ENCODE results near the gene NUDT4. TPM values are rescaled to one million over a fixed set of nuclear protein-coding genes. Genes with fewer than 3 reads are reported as not detected.
"Not testable (repeated sequence)": the region's sequence is repeated elsewhere in the genome, so short reads cannot be mapped to it uniquely, and the experiment has no call there.

Gene NUDT4
- total RNA-seq, 2 experiments from 2014 or later: 77.9 to 85.5 TPM

DNA sequence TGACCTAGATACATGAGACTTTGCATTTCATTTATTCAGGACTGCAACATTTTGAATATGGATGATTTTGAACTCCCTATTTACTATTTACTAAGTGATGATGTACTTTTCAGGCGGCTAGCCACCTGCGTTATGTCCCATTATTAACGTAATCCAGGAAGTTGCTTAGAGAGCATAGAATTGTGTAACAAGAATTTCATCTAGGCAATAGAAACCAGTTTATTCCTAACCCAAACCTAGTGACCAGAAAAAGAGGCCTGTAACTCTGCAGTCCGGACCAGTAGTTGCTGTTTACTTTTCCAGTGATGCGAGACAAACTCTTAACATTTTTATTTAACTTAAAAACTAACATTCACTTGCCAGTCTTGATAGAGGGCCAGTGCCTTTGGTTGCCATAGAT is 12.3 kb downstream of the NUDT4 start:
- CTCF ChIA-PET: interaction anchor here (1.2 kb wide), 1 partner anchor 45 kb away, joined by 3 read pairs; no protein-coding TSS in a partner anchor
- POLR2A ChIA-PET: no interaction called here

GRCh38 chr12:93390549-93391297 is 13.0 kb downstream of the NUDT4 start:
- ChIA-PET POLR2A (no interaction called here), CTCF (no interaction called here)

- ChIA-PET POLR2A (no interaction called here), CTCF (no interaction called here)
Measured at GRCh38 chr12:93393425-93393824, 15.7 kb downstream of the NUDT4 start.

DNA sequence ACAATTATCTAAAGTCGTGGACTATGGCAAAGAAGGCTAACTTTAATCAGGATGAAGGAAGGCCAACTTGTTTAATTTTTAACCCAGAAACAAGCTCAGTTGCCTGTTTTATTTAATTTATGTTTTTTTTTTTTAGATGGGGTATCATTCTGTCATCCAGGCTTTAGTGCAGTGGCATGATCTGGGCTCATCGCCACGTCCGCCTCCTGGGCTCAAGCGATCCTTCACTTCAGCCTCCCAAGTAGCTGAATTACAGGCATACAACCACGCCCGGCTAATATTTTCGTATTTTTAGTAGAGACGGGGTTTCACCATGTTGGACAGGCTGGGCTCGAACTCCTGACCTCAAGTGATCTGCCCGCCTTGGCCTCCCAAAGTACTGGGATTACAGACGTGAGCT is 19.7 kb downstream of the NUDT4 start:
- CTCF ChIA-PET: interaction anchor here (0.6 to 2.8 kb wide), 11 partner anchors 10 to 474 kb away, joined by 3 to 14 read pairs (median 4); no protein-coding TSS in a partner anchor
- POLR2A ChIA-PET: interaction anchor here (0.6 kb wide), 1 partner anchor 1040 kb away, joined by 3 read pairs; no protein-coding TSS in a partner anchor

- CTCF ChIA-PET, POLR2A ChIA-PET: not testable (repeated sequence)
Measured at GRCh38 chr12:93399183-93399863, 21.6 kb downstream of the NUDT4 start.

DNA sequence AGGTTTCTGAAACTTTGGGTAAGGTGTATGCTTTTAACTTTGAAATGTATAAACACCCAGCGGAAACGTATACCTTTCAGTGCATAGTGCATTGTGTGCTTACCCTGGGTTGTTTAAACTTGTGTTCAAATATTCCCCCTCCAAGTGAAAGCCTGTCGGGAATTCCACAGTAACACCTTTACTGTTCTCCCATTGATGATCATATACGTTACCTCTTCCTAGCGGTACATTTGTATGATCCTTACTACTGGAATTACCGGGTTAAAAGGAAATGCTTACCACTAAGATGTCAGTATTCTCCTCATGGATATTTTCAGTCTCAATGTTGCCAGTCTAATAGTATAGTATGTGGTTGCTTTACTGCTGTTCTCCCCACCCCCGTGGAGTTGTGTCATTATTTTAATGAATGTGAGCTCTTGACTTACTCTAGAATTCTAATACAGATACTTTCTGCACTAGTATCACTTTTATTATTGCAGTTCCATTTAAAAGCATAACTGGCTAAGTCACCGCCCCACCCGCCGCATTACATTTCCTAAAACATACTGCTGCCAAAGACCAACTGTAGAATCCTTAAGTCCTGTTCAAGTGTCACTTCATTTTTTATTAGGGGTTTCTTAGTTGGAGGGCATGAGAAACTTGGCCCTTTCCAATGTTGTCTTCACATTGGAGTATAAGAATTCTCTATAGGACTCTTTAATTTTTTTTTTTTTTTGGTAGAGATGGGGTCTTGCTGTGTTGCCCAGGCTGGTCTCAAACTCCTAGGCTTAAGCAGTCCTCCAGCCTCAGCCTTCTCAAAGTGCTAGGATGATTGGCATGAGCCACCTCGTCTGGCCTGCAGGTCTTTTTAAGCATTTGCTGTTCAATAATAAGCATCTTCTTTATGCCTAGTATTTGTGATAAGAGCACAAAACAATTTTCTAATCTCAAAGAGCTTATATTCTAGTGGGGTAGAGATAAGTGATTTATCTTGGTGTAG is 24.9 kb downstream of the NUDT4 start:
- POLR2A ChIA-PET: interaction anchor here (0.6 to 1.3 kb wide), 3 partner anchors 12 to 412 kb away, joined by 3 to 4 read pairs (median 3); no protein-coding TSS in a partner anchor
- CTCF ChIA-PET: interaction anchor here (1.9 kb wide), 1 partner anchor 17 kb away, joined by 6 read pairs; no protein-coding TSS in a partner anchor

DNA sequence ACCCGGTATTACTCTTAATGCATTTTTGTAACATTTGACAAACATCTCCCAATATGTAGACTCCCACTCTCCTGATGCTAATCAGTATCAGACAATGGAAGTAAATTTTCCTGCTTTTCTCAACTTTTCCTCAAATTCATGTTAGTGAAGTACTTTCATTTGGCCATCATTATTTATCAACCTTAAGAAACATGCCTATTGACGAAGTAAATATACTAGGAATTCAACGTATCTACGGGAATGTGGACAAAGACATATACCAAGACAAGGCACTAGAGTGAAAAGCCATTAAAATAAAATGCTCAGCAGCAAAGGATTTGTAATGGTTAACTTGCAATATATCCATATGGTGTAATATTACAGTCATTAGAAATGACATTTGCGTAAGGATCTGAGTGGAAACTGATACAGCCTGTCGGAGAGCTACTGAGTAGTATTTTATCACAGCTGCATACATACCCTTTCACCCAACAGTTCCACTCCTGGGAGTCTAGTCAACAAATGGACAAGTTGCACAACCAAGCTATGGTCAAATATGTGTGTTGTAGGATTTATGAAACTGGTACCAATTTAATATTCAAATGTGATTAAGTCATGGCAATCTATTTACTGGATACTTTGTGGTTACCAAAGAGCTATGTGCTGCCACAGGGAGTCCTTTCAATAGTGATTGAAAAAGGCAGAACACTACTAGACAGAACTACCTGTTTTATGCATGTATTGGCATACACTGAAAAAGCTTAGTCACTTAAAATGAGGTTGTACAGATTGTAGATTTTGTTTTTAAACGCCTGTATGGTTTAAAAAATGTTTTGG is 26.5 kb downstream of the NUDT4 start:
- CTCF ChIA-PET: interaction anchor here (1.9 kb wide), 1 partner anchor 15 kb away, joined by 6 read pairs; no protein-coding TSS in a partner anchor
- POLR2A ChIA-PET: interaction anchor here (0.6 to 1.3 kb wide), 2 partner anchors 10 to 365 kb away, joined by 3 to 8 read pairs; no protein-coding TSS in a partner anchor

DNA sequence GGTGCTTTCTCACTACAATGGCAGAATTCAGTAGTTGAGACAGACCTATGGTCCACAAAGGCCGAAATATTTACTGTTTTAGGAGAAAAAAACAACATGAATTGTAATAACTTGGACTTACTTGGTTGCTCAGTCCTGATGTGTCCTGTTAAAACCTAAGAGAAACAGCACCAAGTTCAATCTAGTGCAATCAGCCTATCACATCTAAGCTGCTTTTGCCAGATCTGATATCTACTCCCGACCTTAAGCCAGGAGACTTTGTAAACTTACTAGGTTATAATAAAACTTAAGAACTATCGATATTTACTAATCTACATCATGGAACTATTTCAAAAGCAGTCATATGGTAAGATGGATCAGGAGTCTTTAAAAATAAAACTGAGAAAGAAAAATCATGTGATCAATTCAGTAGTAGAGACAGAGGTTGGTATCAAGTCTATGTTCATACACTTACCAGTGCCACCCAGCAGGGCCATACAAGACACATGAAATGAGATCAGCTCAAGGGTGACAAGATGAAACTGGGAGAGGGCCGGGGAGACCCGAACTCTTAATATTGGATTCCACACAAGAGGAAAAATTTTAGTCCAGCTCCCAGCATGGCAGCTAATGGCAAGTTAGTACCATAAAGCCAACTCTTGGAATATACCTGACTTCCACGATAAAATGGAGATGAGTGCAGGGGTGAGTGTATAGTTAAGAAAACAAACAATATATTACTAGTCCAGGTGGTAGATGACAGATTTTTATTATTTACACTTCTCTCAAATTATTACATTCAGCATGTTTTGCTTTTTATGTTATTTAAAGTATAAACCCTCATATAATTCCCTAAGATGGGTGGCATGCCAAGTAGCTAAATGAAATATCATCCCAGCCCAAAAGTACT is 27.5 kb downstream of the NUDT4 start:
- POLR2A ChIA-PET: no interaction called here
- CTCF ChIA-PET: interaction anchor here (0.6 to 1.5 kb wide), 4 partner anchors 15 to 696 kb away, joined by 3 to 4 read pairs (median 3); no protein-coding TSS in a partner anchor

DNA sequence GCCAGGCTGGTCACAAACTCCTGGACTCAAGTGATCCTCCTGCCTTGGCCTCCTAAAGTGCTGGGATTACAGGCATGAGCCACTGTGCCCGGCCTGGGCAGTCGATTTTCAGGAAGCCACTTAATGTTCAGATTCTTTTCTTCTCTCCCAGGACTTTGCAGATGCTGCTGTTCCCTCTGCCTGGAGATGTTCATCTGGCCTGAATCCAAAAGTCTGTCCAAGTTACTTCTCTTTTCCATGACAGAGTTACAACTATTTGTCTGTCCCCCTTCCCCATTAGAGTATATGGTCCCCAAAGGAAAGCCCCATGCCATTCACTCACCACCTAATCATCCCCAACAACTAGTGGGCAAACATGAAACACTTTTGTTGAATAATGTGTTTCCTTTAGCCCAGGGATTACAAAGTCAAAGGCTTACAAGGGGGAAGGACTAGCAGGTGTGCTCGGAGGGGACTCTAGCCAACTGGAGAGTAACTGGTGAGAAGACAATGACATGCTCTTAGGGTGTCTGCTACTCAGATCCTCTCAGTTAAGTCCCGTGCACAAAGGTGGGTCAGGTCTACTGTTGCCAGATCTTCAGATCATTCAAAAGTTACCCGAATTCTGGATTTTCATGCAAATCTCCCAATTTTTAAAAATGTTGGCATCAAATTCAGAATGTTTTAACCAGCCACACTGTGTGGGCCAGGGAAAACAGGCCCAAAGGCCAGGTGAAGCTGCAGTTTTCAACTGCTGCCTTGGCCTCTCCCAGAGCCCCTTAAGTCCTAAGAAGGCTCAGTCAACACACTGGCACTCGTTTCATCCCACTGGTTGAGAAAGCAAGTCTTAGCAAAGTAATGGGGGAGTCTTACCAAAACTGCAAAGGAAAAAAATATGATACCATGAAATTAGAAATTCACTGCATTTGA is 29.6 kb downstream of the NUDT4 start:
- ChIA-PET POLR2A (interaction anchor here (0.8 to 1.1 kb wide), 2 partner anchors 14 to 19 kb away, joined by 3 to 4 read pairs; no protein-coding TSS in a partner anchor), CTCF (interaction anchor here (1.0 to 1.5 kb wide), 4 partner anchors 11 to 30 kb away, joined by 3 to 4 read pairs (median 4); no protein-coding TSS in a partner anchor)

DNA sequence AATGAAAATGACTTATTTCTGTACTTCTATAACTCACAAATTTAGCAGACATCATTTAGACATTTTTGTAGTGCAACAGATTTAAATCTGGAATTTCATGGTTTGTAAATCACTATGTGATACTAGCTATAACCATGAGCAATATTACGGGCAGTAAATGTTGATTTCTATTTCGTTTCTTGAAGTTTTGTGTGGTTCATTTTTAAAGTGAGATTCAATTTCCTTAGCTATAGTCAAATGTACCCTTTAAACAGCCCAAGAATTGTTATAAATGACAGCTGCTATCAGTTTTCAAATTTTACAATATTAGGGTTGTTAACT is 30.2 kb downstream of the NUDT4 start:
- POLR2A ChIA-PET: interaction anchor here (0.8 to 1.1 kb wide), 2 partner anchors 13 to 20 kb away, joined by 3 to 4 read pairs; no protein-coding TSS in a partner anchor
- CTCF ChIA-PET: interaction anchor here (0.6 to 1.4 kb wide), 4 partner anchors 12 to 312 kb away, joined by 3 to 4 read pairs (median 3); no protein-coding TSS in a partner anchor

- ChIA-PET POLR2A (interaction anchor here (0.6 kb wide), 1 partner anchor 302 kb away, joined by 3 read pairs; no protein-coding TSS in a partner anchor), CTCF (interaction anchor here (1.0 kb wide), 1 partner anchor 13 kb away, joined by 3 read pairs; no protein-coding TSS in a partner anchor)
Measured at GRCh38 chr12:93408813-93409212, 31.1 kb downstream of the NUDT4 start.

GRCh38 chr12:93409343-93410187 is 31.8 kb downstream of the NUDT4 start:
- POLR2A ChIA-PET: not testable (repeated sequence)
- CTCF ChIA-PET: interaction anchor here (1.4 kb wide), 1 partner anchor 10 kb away, joined by 5 read pairs; no protein-coding TSS in a partner anchor

GRCh38 chr12:93411060-93411459 is 33.3 kb downstream of the NUDT4 start:
- CTCF ChIA-PET: interaction anchor here (1.0 to 1.4 kb wide), 2 partner anchors 9 to 43 kb away, joined by 3 to 5 read pairs; no protein-coding TSS in a partner anchor
- POLR2A ChIA-PET: not testable (repeated sequence)

DNA sequence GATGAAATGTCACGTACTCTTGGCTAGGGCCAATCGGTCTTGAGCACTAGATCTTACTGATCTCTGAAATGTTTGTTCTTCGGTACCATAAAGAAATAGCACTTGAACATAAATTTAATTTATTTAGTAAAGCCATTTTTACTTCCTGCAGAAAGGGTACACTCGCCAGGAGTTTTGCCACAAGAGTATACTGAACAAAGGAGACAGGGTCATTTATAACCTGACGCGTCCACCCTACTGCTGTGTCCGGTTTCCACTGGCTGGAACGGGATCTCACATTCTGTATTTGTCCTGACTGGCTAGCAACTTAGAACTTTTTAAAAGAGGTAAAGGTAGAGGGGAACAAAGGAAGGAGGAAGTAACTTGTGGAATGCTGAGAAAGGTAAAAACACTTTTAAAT is 34.7 kb downstream of the NUDT4 start:
- POLR2A ChIA-PET, CTCF ChIA-PET: not testable (repeated sequence)

- CTCF ChIA-PET: no interaction called here
- POLR2A ChIA-PET: no interaction called here
Measured at GRCh38 chr12:93413064-93413463, 35.3 kb downstream of the NUDT4 start.
